ENCODE data around the gene FOXP1. TPM values are rescaled to one million over a fixed set of nuclear protein-coding genes. Genes with fewer than 3 reads are reported as not detected.

Gene FOXP1
- total and polyA plus RNA-seq, 9 of the 15 experiments (the other 6 are each of a cell fraction or from before 2014, with no cell fraction given), result 7.7 to 34.5 (median 13.7) TPM

DNA sequence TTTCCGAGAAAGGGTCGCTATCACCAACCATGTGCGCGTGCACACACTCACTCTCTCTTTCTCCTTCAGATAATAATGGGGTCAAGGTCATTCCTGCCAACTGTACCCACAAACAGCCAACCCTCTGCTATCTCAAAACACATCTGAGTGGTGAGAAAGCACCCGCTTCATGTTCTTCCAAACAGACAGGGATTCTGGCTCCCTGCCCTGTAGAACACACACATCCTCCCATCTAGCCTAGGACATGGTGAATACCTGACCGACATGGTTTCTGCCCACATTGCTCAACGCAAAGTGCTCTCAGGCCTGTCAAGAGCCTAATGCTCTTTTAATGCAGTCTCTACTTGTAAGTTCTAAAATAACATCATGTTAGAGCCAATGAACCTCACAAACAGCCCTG, 302.2 kb downstream of the FOXP1 start:
- ChIA-PET CTCF (ENCODE audit: low intra/inter-chr PET ratio) (no interaction called here), POLR2A (no interaction called here)
- in situ Hi-C loops (cut with MboI), result no loop called here
- H3K27ac ChIP-seq (ENCODE audit: extremely low read depth, low read depth, low read length), result no peak overlapping the region
- no peak overlapping the region for H3K9ac ChIP-seq (ENCODE audit: insufficient read depth in 1 of 2, low read depth in 2 of 2, low read length in 2 of 2)
- TF ChIP-seq, protein P1, sequence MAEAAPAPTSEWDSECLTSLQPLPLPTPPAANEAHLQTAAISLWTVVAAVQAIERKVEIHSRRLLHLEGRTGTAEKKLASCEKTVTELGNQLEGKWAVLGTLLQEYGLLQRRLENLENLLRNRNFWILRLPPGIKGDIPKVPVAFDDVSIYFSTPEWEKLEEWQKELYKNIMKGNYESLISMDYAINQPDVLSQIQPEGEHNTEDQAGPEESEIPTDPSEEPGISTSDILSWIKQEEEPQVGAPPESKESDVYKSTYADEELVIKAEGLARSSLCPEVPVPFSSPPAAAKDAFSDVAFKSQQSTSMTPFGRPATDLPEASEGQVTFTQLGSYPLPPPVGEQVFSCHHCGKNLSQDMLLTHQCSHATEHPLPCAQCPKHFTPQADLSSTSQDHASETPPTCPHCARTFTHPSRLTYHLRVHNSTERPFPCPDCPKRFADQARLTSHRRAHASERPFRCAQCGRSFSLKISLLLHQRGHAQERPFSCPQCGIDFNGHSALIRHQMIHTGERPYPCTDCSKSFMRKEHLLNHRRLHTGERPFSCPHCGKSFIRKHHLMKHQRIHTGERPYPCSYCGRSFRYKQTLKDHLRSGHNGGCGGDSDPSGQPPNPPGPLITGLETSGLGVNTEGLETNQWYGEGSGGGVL (CRISPR knock-in tag; IDR thresholded peaks at IDR 0.05), result no peak
- TF ChIP-seq GATA2 (CRISPR knock-in tag; IDR thresholded peaks at IDR 0.05) (no peak), PHF21A (IDR thresholded peaks at IDR 0.05; ENCODE audit: borderline replicate concordance, low read depth) (no peak), RAD21 (CRISPR knock-in tag; conservative IDR thresholded peaks at IDR 0.05 in 1 of 2, IDR thresholded peaks at IDR 0.05 in 1 of 2) (no peak), ZNF197 (CRISPR knock-in tag; IDR thresholded peaks at IDR 0.05; ENCODE audit: low read depth) (no peak), SETDB1 (IDR thresholded peaks at IDR 0.05; ENCODE audit: low read length) (no peak), CHCHD3 (CRISPR knock-in tag; IDR thresholded peaks at IDR 0.05) (no peak), JUND (IDR thresholded peaks at IDR 0.05; ENCODE audit: borderline replicate concordance, low read depth, low read length) (no peak), JUND (tag; IDR thresholded peaks at IDR 0.05; ENCODE audit: borderline replicate concordance, low read depth, low read length) (no peak), CTBP1 (IDR thresholded peaks at IDR 0.05; ENCODE audit: borderline replicate concordance) (no peak), CSDE1 (IDR thresholded peaks at IDR 0.05) (no peak), RFX1 (IDR thresholded peaks at IDR 0.05) (no peak)
- TF ChIP-seq, protein P2, sequence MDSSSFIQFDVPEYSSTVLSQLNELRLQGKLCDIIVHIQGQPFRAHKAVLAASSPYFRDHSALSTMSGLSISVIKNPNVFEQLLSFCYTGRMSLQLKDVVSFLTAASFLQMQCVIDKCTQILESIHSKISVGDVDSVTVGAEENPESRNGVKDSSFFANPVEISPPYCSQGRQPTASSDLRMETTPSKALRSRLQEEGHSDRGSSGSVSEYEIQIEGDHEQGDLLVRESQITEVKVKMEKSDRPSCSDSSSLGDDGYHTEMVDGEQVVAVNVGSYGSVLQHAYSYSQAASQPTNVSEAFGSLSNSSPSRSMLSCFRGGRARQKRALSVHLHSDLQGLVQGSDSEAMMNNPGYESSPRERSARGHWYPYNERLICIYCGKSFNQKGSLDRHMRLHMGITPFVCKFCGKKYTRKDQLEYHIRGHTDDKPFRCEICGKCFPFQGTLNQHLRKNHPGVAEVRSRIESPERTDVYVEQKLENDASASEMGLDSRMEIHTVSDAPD (CRISPR knock-in tag; IDR thresholded peaks at IDR 0.05), result no peak
- TF ChIP-seq, protein P3, sequence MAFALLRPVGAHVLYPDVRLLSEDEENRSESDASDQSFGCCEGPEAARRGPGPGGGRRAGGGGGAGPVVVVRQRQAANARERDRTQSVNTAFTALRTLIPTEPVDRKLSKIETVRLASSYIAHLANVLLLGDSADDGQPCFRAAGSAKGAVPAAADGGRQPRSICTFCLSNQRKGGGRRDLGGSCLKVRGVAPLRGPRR (CRISPR knock-in tag; IDR thresholded peaks at IDR 0.05), result no peak
- H2AFZ ChIP-seq (ENCODE audit: low read depth, low read length), result no peak overlapping the region
- FAIRE-seq (no peak), ATAC-seq (no peak), DNase-seq (ENCODE audit: extremely low read depth in 1 of 4, low spot score in 3 of 4) (no peak)
- no peaks in the 10 kb centered on the region for H3K27me3 ChIP-seq (ENCODE audit: control insufficient read depth in 2 of 2, insufficient read depth in 2 of 2, low read length in 2 of 2)
- 94% methylated on average over 2 of the region's 7 CpGs for WGBS (ENCODE audit: insufficient coverage, low coverage, missing lambda C conversion rate)
- H3K9me1 ChIP-seq (ENCODE audit: control insufficient read depth, insufficient read depth, low read length), result no peaks in the 10 kb centered on the region
- no peaks in the 10 kb centered on the region for H3K36me3 ChIP-seq (ENCODE audit: control insufficient read depth, insufficient read depth, low read length)
- no peaks in the 10 kb centered on the region for H3K4me1 ChIP-seq (replicated peaks in 1 of 2; ENCODE audit: control insufficient read depth in 2 of 2, insufficient read depth in 2 of 2, low read length in 2 of 2)
- H3K4me3 ChIP-seq, result no peak overlapping the region
- H3K4me2 ChIP-seq (ENCODE audit: insufficient read depth, low read length), result no peak overlapping the region
- H4K20me1 ChIP-seq (replicated peaks; ENCODE audit: control insufficient read depth, insufficient read depth, low read length), result no peaks in the 10 kb centered on the region
- intact Hi-C loops (cut with micrococcal nuclease), result no loop called here
- BruUV-seq (replicated peaks), result no TSS peak
- no peaks in the 10 kb centered on the region for H3K9me3 ChIP-seq (replicated peaks; ENCODE audit: control insufficient read depth, insufficient read depth, low read depth, low read length)
- no peaks in the 10 kb centered on the region for H3K79me2 ChIP-seq (ENCODE audit: control insufficient read depth, insufficient read depth, low read length)
